GM18868 (cell line): Measurements from ENCODE around the gene SLC16A14.
"Not testable (repeated sequence)": the region's sequence is repeated elsewhere in the genome, so short reads cannot be mapped to it uniquely, and the experiment has no call there.

Experiments used
- ATAC-seq: cut with Tn5 transposase; IDR thresholded peaks from one replicate; pipeline ENCODE4 v1.9.1; 2021; ENCODE audit warnings: mild to moderate bottlenecking, moderate library complexity; ENCODE audit not compliant: unreplicated experiment

The SLC16A14 gene

GRCh38 chr2:230068651-230069055, at the start of gene SLC16A14:
TSS of gene SLC16A14 (minus strand) at chr2:230068924. CDS start at chr2:230059352, 9,572 bp downstream.
- ATAC-seq: peak; percentile 38

- no peak for ATAC-seq
These were observed 38.0 kb upstream of the SLC16A14 start for GRCh38 chr2:230106771-230107170.

GRCh38 chr2:230101967-230102366, 33.2 kb upstream of the SLC16A14 start:
- ATAC-seq: not testable (repeated sequence)

GRCh38 chr2:230097841-230098240, 29.1 kb upstream of the SLC16A14 start:
- ATAC-seq: no peak

- no peak for ATAC-seq
These were observed 28.7 kb upstream of the SLC16A14 start for GRCh38 chr2:230097424-230097823.

- ATAC-seq: no peak
These were observed 22.2 kb upstream of the SLC16A14 start for GRCh38 chr2:230090967-230091366.

- ATAC-seq: no peak
These were observed 16.5 kb upstream of the SLC16A14 start for GRCh38 chr2:230085201-230085600.

GRCh38 chr2:230077851-230078547, 9.3 kb upstream of the SLC16A14 start:
- no peak for ATAC-seq

- ATAC-seq: no peak
These were observed 8.1 kb upstream of the SLC16A14 start for GRCh38 chr2:230076819-230077218.

GRCh38 chr2:230075988-230076631, 7.4 kb upstream of the SLC16A14 start:
- no peak for ATAC-seq

- no peak for ATAC-seq
These were observed 2.7 kb upstream of the SLC16A14 start for GRCh38 chr2:230071421-230071820.

GRCh38 chr2:230069402-230069801, 678 bp upstream of the SLC16A14 start:
- no peak for ATAC-seq

- ATAC-seq: peak; percentile 44
These were observed 591 bp downstream of the SLC16A14 start for GRCh38 chr2:230068016-230068650.

- no peak for ATAC-seq
These were observed 7.9 kb downstream of the SLC16A14 start for GRCh38 chr2:230060672-230061293.

- ATAC-seq: peak; percentile 56
These were observed 14.8 kb downstream of the SLC16A14 start for GRCh38 chr2:230053753-230054478.

GRCh38 chr2:230052299-230052698, 16.4 kb downstream of the SLC16A14 start:
- no peak for ATAC-seq

- no peak for ATAC-seq
These were observed 18.6 kb downstream of the SLC16A14 start for GRCh38 chr2:230050136-230050535.

- no peak for ATAC-seq
These were observed 20.6 kb downstream of the SLC16A14 start for GRCh38 chr2:230048010-230048671.

GRCh38 chr2:230046491-230046890, 22.2 kb downstream of the SLC16A14 start:
- no peak for ATAC-seq

GRCh38 chr2:230043461-230043860, 25.3 kb downstream of the SLC16A14 start:
- ATAC-seq: no peak
